GM12878 (cell line): ENCODE measurements around the gene CDH5. TPM values are rescaled to one million over a fixed set of nuclear protein-coding genes. Genes with fewer than 3 reads are reported as not detected.

Experiments
- ATAC-seq: fragments of 200-7000 bp; cut with Tn5 transposase; 3 replicates; pipeline ENCODE4 v1.9.1; 2020; ENCODE audit warnings: mild to moderate bottlenecking, moderate library complexity
- BruUV-seq: library from RNA; stranded (reverse); fragments of 400-500 nt; replicated peaks from 2 replicates; lab custom pipeline; 2021; lab: Mats Ljungman, UMichigan
- CTCF ChIA-PET: fragments of 300-600 bp; sonication (Branson Sonifier 250); formaldehyde crosslinking; extraction: SDS; loops from one replicate; lab custom pipeline; 2021; ENCODE audit warnings: inconsistent platforms; lab: Yijun Ruan, JAX
- POLR2A ChIA-PET: fragments of 350-600 bp; formaldehyde crosslinking; extraction: SDS; loops from one replicate; lab custom pipeline; 2021; ENCODE audit warnings: inconsistent platforms; lab: Charles Lee
- RAD21 ChIA-PET: fragments of 300-600 bp; sonication (Branson Sonifier 250); formaldehyde crosslinking; loops from one replicate; lab custom pipeline; 2023; ENCODE audit warnings: antibody characterized with exemption; ENCODE audit not compliant: unreplicated experiment; lab: Charles Lee
- SMC1A ChIA-PET: fragments of 300-600 bp; sonication (Branson Sonifier 250); formaldehyde crosslinking; loops from one replicate; lab custom pipeline; 2023; ENCODE audit not compliant: unreplicated experiment, uncharacterized antibody; lab: Charles Lee
- DNase-seq: peaks from one replicate; pipeline ENCODE4 v3.0.0-alpha.2; 2011; ENCODE audit warnings: low read depth, low spot score
- FAIRE-seq: peaks from 3 replicates; lab custom pipeline; 2011; peaks lifted over from hg19 to GRCh38; lab: Jason Lieb, UNC
- H2AFZ ChIP-seq: 2 replicates; pipeline ENCODE4 v1.6.0; 2011; ENCODE audit warnings: low read depth, low read length, control low read depth; ENCODE audit not compliant: control insufficient read depth
- H3K27ac ChIP-seq: 2 replicates; pipeline ENCODE4 v1.5.1; 2011; ENCODE audit warnings: control low read depth; ENCODE audit not compliant: control insufficient read depth, insufficient read depth
- H3K27me3 ChIP-seq, 2 experiments: replicated peaks in 1 of 2; 2 replicates each; pipeline versions ENCODE4 v1.6.0 to v1.6.1; 2011; ENCODE audit warnings: low read length in 1 of 2; ENCODE audit not compliant: control insufficient read depth in 2 of 2, insufficient read depth in 2 of 2
- H3K36me3 ChIP-seq, 2 experiments: 2 replicates each; pipeline ENCODE4 v1.5.1; 2011; ENCODE audit warnings: low read length in 1 of 2; ENCODE audit not compliant: control insufficient read depth in 2 of 2, insufficient read depth in 2 of 2
- H3K4me1 ChIP-seq: 2 replicates; pipeline ENCODE4 v1.6.1; 2011; ENCODE audit warnings: mild to moderate bottlenecking, low read length, moderate library complexity, mixed read lengths; ENCODE audit not compliant: control insufficient read depth, insufficient read depth
- H3K4me2 ChIP-seq: 2 replicates; pipeline ENCODE4 v1.6.0; 2011; ENCODE audit warnings: control low read depth; ENCODE audit not compliant: control insufficient read depth, insufficient read depth
- H3K4me3 ChIP-seq: fragments of 200-600 bp; sonication (generic); 2 replicates; pipeline ENCODE4 v1.5.1; 2016
- H3K79me2 ChIP-seq: 2 replicates; pipeline ENCODE4 v1.6.0; 2011; ENCODE audit warnings: low read length; ENCODE audit not compliant: control insufficient read depth, insufficient read depth
- H3K9ac ChIP-seq: 2 replicates; pipeline ENCODE4 v1.8.0; 2011; ENCODE audit warnings: low read length, control low read depth, mixed read lengths; ENCODE audit not compliant: control insufficient read depth, insufficient read depth
- H3K9me3 ChIP-seq: replicated peaks from 3 replicates; pipeline ENCODE4 v1.5.1; 2011; ENCODE audit warnings: mild to moderate bottlenecking, low read length; ENCODE audit not compliant: control insufficient read depth, insufficient read depth
- H4K20me1 ChIP-seq: 2 replicates; pipeline ENCODE4 v1.6.0; 2011; ENCODE audit not compliant: control insufficient read depth, insufficient read depth
- ATF3 ChIP-seq: IDR thresholded peaks from 2 replicates; pipeline ENCODE4 v1.6.1; 2011; ENCODE audit warnings: low read depth, mild to moderate bottlenecking, low read length, moderate library complexity, borderline replicate concordance; ENCODE audit errors: extremely low read depth
- JUNB ChIP-seq: IDR thresholded peaks from 2 replicates; pipeline ENCODE4 v1.6.1; 2016; ENCODE audit warnings: antibody characterized with exemption, mild to moderate bottlenecking
- MTA3 ChIP-seq: IDR thresholded peaks from 2 replicates; pipeline ENCODE4 v1.6.1; 2012; ENCODE audit warnings: low read length, inconsistent platforms, borderline replicate concordance
- NR2C1 ChIP-seq: fragments of 450-650 bp; IDR thresholded peaks from 2 replicates; pipeline ENCODE4 v1.6.1; 2017; ENCODE audit warnings: antibody characterized with exemption, mild to moderate bottlenecking, moderate library complexity
- SMC3 ChIP-seq: IDR thresholded peaks from 2 replicates; pipeline ENCODE4 v1.6.1; 2011; ENCODE audit warnings: low read length, improper control_type of control experiment, borderline replicate concordance
- SREBF2 ChIP-seq: IDR thresholded peaks from 2 replicates; pipeline ENCODE4 v1.6.1; 2012; ENCODE audit warnings: mild to moderate bottlenecking, low read length
- TAF1 ChIP-seq: IDR thresholded peaks from 2 replicates; pipeline ENCODE4 v1.6.1; 2011; ENCODE audit warnings: mild to moderate bottlenecking, low read depth, low read length, borderline replicate concordance
- WGBS: methylation state at CpG from one replicate; pipeline ENCODE4 v1.1.6; 2016; ENCODE audit warnings: low lambda C conversion rate; ENCODE audit not compliant: insufficient replicate concordance, insufficient coverage; ENCODE audit errors: missing lambda C conversion rate; 5-methylcytosine and 5-hydroxymethylcytosine counted together
- in situ Hi-C: fragments of 300-500 bp; cut with MboI; formaldehyde crosslinking; loops from 9 replicates; pipeline ENCODE4 v1.14.3; 2018; ENCODE audit warnings: mixed read lengths
- intact Hi-C: fragments of 100-400 bp; cut with micrococcal nuclease; formaldehyde crosslinking; loops from one replicate; pipeline ENCODE4 v1.14.2; 2022; ENCODE audit not compliant: unreplicated experiment
- polyA plus RNA-seq, 11 experiments: library from polyadenylated mRNA; depleted of rRNA in 4 of 11; unstranded in 6 of 11; stranded (reverse) in 5 of 11; fragments of >200 nt; fragmentation: Nextera tagmentation in 4 of 11; fragmentation: Illumina TruSeq in 1 of 11; extraction: Ambion mirVana in 4 of 11; extraction: Trizol in 1 of 11; gene quantifications; 1 replicate in 1 of 11; 2 replicates in 10 of 11; pipeline versions ENCODE4 v1.2.1 to v1.2.3, GENCODE V29; 2011 to 2016; ENCODE audit warnings: inconsistent platforms in 2 of 11, missing spikeins in 2 of 11, low read depth in 1 of 11
- total RNA-seq, 4 experiments: library from RNA; depleted of rRNA in 3 of 4; stranded (reverse); fragments of >200 nt in 3 of 4; fragmentation: Illumina TruSeq in 1 of 4; extraction: Trizol in 1 of 4; gene quantifications; 2 replicates each; pipeline versions ENCODE4 v1.2.1 to v1.2.3, GENCODE V29; 2013 to 2021

Gene CDH5
- total and polyA plus RNA-seq, 10 of the 15 experiments (the other 5 are each of a cell fraction or from before 2014, with no cell fraction given), result not detected

GRCh38 chr16:66389256-66390176 is 23.0 kb downstream of the CDH5 start:
- no peaks in the 10 kb centered on the region for H3K36me3 ChIP-seq
- H3K27ac ChIP-seq, result no peak overlapping the region
- H3K4me2 ChIP-seq, result no peak overlapping the region
- ChIA-PET CTCF (interaction anchor here (1.3 to 1.5 kb wide), 2 partner anchors 16 to 33 kb away, joined by 3 read pairs; no protein-coding TSS in a partner anchor), POLR2A (interaction anchor here (0.5 kb wide), 1 partner anchor 480 kb away, joined by 3 read pairs; no protein-coding TSS in a partner anchor), RAD21 (no interaction called here), SMC1A (no interaction called here)
- no peaks in the 10 kb centered on the region for H3K9me3 ChIP-seq
- H4K20me1 ChIP-seq, result no peaks in the 10 kb centered on the region
- H3K27me3 ChIP-seq, result no peaks in the 10 kb centered on the region; a peak in 1 of 4 replicates
- H3K79me2 ChIP-seq, result no peaks in the 10 kb centered on the region
- whole genome bisulfite sequencing, result 35% methylated on average over 13 of the region's 13 CpGs
- FAIRE-seq, result no peak
- BruUV-seq, result no TSS peak
- no peaks in the 10 kb centered on the region for H3K4me1 ChIP-seq
- intact Hi-C loops (no loop called here), in situ Hi-C loops (no loop called here)
- no peak for TF ChIP-seq ATF3
- no peak for TF ChIP-seq NR2C1
- TF ChIP-seq MTA3, result no peak
- TF ChIP-seq SREBF2, result no peak
- TF ChIP-seq TAF1, result no peak
- TF ChIP-seq JUNB, result no peak
- TF ChIP-seq SMC3, result no peak
- DNase-seq, result no peak
- ATAC-seq, result no peak
- H3K4me3 ChIP-seq, result no peak overlapping the region
- H3K9ac ChIP-seq, result no peak overlapping the region
- no peak overlapping the region for H2AFZ ChIP-seq
